ENCODE results near the gene HBG2. TPM values are rescaled to one million over a fixed set of nuclear protein-coding genes. Genes with fewer than 3 reads are reported as not detected.
"Not testable (repeated sequence)": the region's sequence is repeated elsewhere in the genome, so short reads cannot be mapped to it uniquely, and the experiment has no call there.

HBG2 gene
- total and polyA plus RNA-seq, 12 donors: 0.12 to 1.0 (median 0.43) TPM; not detected in 8

- Histone ChIP-seq H3K4me3 (no peak overlapping the region), H3K27ac (no peak overlapping the region), H3K9me3 (no peaks in the 10 kb centered on the region), H3K36me3 (no peaks in the 10 kb centered on the region), H3K27me3 (peaks cover 0 to 10% (median 0%) of the 10 kb centered on the region in 7 donors), H3K4me1 (no peaks in the 10 kb centered on the region)
- no peak for TF ChIP-seq CTCF (IDR thresholded peaks at IDR 0.05)
- WGBS, 2 donors: 63 to 70% methylated on average over 2 of the region's 2 CpGs
- DNase-seq (no peak), ATAC-seq (no peak)
- intact Hi-C loops (cut with DNase I): no loop called here
Measured at GRCh38 chr11:5251746-5252145, 2.8 kb downstream of the HBG2 start.

GRCh38 chr11:5250543-5251204 is 3.9 kb downstream of the HBG2 start:
- Histone ChIP-seq H3K36me3 (no peaks in the 10 kb centered on the region), H3K4me3 (no peak overlapping the region), H3K27ac (no peak overlapping the region), H3K27me3 (peaks cover 0 to 10% (median 0%) of the 10 kb centered on the region in 7 donors), H3K4me1 (no peaks in the 10 kb centered on the region), H3K9me3 (no peaks in the 10 kb centered on the region)
- no peak for TF ChIP-seq CTCF (IDR thresholded peaks at IDR 0.05)
- ATAC-seq: no peak
- WGBS, 2 donors: 85 to 88% methylated on average over 4 of the region's 4 CpGs
- no peak for DNase-seq
- intact Hi-C loops (cut with DNase I): no loop called here

- H3K27ac ChIP-seq; H3K4me1 ChIP-seq; H3K4me3 ChIP-seq; DNase-seq; intact Hi-C loops (cut with DNase I); ATAC-seq; H3K9me3 ChIP-seq; H3K27me3 ChIP-seq; H3K36me3 ChIP-seq: not testable (repeated sequence)
- WGBS, 2 donors: 70% methylated on average over 3 of the region's 9 CpGs
Measured at GRCh38 chr11:5249807-5250396, 4.7 kb downstream of the HBG2 start, which contains the start of gene HBG1. Gene HBG1, minus strand, starts transcription at chr11:5249857. Its CDS starts 53 bp downstream, at chr11:5249804.

- ATAC-seq; H3K27ac ChIP-seq; intact Hi-C loops (cut with DNase I); H3K4me1 ChIP-seq; H3K4me3 ChIP-seq; H3K36me3 ChIP-seq; H3K27me3 ChIP-seq; H3K9me3 ChIP-seq; DNase-seq: not testable (repeated sequence)
- 23 to 89% methylated on average over 7 of the region's 7 CpGs for WGBS, 2 donors
Measured at GRCh38 chr11:5248498-5248897, 6.1 kb downstream of the HBG2 start.

- TF ChIP-seq CTCF (IDR thresholded peaks at IDR 0.05): no peak
- Histone ChIP-seq H3K27me3 (peaks cover 0 to 12% (median 0%) of the 10 kb centered on the region in 7 donors), H3K9me3 (no peaks in the 10 kb centered on the region), H3K36me3 (no peaks in the 10 kb centered on the region), H3K4me1 (no peaks in the 10 kb centered on the region), H3K4me3 (no peak overlapping the region), H3K27ac (no peak overlapping the region)
- DNase-seq (no peak), ATAC-seq (no peak)
- intact Hi-C loops (cut with DNase I): no loop called here
- 69 to 77% methylated on average over 3 of the region's 3 CpGs for WGBS, 2 donors
Measured at GRCh38 chr11:5247472-5248192, 6.9 kb downstream of the HBG2 start.
